ENCODE results near the gene VWF. TPM values are rescaled to one million over a fixed set of nuclear protein-coding genes. Genes with fewer than 3 reads are reported as not detected.

VWF gene
- total RNA-seq, 6 donors from 2014 or later, result 292 to 543 (median 360) TPM

DNA sequence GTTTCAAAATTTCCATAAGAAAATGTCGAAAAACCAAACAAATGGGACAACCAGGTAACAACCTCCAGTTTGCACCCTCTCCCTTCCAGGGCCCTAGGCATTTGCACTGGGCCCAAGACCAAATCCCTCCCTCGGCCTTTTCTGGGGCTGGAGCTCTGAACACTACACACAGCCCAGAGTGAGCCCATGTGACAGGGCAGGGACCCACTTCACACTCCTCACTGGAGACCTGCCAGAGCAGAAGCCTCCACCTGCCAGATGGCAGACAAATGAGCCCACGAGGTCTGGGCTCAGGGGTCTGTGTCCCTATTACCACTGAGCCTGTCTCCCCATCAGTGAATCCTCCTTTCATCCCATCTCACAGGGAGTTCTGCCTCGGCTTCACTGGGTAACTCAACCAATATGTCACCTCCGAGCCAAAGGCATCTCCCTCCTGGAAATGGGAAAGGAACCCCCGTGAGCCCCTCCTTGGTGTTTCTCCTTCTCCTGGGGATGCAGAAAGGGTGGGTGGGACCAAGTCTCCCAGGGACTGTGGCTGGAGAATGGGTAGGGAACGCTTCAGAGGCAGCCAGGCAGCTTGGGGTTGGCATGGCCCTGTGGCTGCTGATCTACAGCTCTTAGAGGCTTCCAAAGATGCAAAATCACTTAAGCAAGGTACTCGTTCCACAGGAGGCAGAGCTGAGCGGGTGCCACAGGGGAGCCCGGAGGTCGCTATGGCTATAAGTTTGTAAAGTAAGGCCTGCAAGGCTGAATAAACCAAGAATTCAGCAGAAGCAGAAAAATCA, 10.6 kb downstream of the VWF start:
- peaks cover 5 to 24% (median 10%) of the 10 kb centered on the region in 4 donors for H3K4me1 ChIP-seq
- no peaks in the 10 kb centered on the region for H3K27me3 ChIP-seq
- no peak for DNase-seq
- WGBS, 2 donors, result 79% methylated on average over 9 to 11 of the region's 11 CpGs
- no peaks in the 10 kb centered on the region for H3K9me3 ChIP-seq
- ATAC-seq (ENCODE audit: low FRiP score in 2 of 2), result no peak
- peaks cover 0 to 15% (median 0%) of the 10 kb centered on the region in 4 donors for H3K36me3 ChIP-seq
- peak overlapping the region; percentile 62 to 88 (median 82) for H3K27ac ChIP-seq
- H3K4me3 ChIP-seq, result no peak overlapping the region
- no peak for TF ChIP-seq CTCF (IDR thresholded peaks at IDR 0.05)
- no peak for TF ChIP-seq EP300 (IDR thresholded peaks at IDR 0.05)

- peaks cover 5 to 24% (median 10%) of the 10 kb centered on the region in 4 donors for H3K4me1 ChIP-seq
- DNase-seq (no peak), ATAC-seq (ENCODE audit: low FRiP score in 2 of 2) (no peak)
- H3K9me3 ChIP-seq, result no peaks in the 10 kb centered on the region
- TF ChIP-seq CTCF (IDR thresholded peaks at IDR 0.05), result no peak
- no peak for TF ChIP-seq POLR2A (IDR thresholded peaks at IDR 0.05)
- TF ChIP-seq POLR2AphosphoS5 (IDR thresholded peaks at IDR 0.05), result no peak
- TF ChIP-seq EP300 (IDR thresholded peaks at IDR 0.05), result no peak
- H3K27me3 ChIP-seq, result no peaks in the 10 kb centered on the region
- H3K27ac ChIP-seq, result peak overlapping the region in 3 of 4 donors; percentile 5 to 66 (median 63)
- H3K36me3 ChIP-seq, result peaks cover 0 to 15% (median 0%) of the 10 kb centered on the region in 4 donors
- H3K4me3 ChIP-seq, result no peak overlapping the region
- WGBS, 2 donors, result 34 to 48% methylated on average over 5 of the region's 5 CpGs
Measured at GRCh38 chr12:6112004-6112403, 12.5 kb downstream of the VWF start.

GRCh38 chr12:6110006-6110405, 14.5 kb downstream of the VWF start:
- 89 to 97% methylated on average over 4 of the region's 4 CpGs for WGBS, 2 donors
- no peak for ATAC-seq (ENCODE audit: low FRiP score in 2 of 2)
- Histone ChIP-seq H3K4me3 (no peak overlapping the region), H3K27ac (peak overlapping the region in 2 of 4 donors; percentile 8 to 13), H3K4me1 (peaks cover 0 to 19% (median 8%) of the 10 kb centered on the region in 4 donors), H3K9me3 (no peaks in the 10 kb centered on the region), H3K27me3 (no peaks in the 10 kb centered on the region), H3K36me3 (peaks cover 0 to 17% (median 0%) of the 10 kb centered on the region in 4 donors)
- DNase-seq, result no peak
- TF ChIP-seq POLR2AphosphoS5 (IDR thresholded peaks at IDR 0.05), result no peak
- TF ChIP-seq EP300 (IDR thresholded peaks at IDR 0.05), result no peak
- no peak for TF ChIP-seq CTCF (IDR thresholded peaks at IDR 0.05)
- TF ChIP-seq POLR2A (IDR thresholded peaks at IDR 0.05), result no peak

DNA sequence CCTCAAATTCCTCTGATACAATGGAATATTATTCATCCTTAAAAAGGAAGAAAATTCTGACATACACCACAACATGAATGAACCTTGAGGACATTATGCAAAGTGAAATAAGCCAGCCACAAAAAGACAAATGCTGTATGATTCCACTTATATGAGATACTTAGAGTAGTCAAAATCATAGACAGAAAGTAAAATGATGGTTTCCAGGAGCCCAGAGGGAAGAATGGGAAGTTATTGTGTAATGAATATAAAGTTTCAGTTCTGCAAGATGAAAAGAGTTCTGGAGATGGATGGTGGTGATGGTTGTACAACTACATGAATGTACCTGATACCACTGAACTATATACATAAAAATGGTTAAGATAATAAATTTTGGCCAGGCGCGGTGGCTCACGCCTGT, 18.3 kb downstream of the VWF start:
- H3K4me3 ChIP-seq, result no peak overlapping the region
- H3K36me3 ChIP-seq, result peaks cover 0 to 29% (median 0%) of the 10 kb centered on the region in 4 donors
- WGBS, 2 donors, result 93 to 97% methylated on average over 3 of the region's 3 CpGs
- no peak for ATAC-seq (ENCODE audit: low FRiP score in 2 of 2)
- H3K27me3 ChIP-seq, result no peaks in the 10 kb centered on the region
- peaks cover 0 to 2% (median 0%) of the 10 kb centered on the region in 4 donors for H3K4me1 ChIP-seq
- TF ChIP-seq POLR2AphosphoS5 (IDR thresholded peaks at IDR 0.05) (no peak), POLR2A (IDR thresholded peaks at IDR 0.05) (no peak), CTCF (IDR thresholded peaks at IDR 0.05) (no peak), EP300 (IDR thresholded peaks at IDR 0.05) (no peak)
- no peak for DNase-seq
- no peaks in the 10 kb centered on the region for H3K9me3 ChIP-seq
- no peak overlapping the region for H3K27ac ChIP-seq

DNA sequence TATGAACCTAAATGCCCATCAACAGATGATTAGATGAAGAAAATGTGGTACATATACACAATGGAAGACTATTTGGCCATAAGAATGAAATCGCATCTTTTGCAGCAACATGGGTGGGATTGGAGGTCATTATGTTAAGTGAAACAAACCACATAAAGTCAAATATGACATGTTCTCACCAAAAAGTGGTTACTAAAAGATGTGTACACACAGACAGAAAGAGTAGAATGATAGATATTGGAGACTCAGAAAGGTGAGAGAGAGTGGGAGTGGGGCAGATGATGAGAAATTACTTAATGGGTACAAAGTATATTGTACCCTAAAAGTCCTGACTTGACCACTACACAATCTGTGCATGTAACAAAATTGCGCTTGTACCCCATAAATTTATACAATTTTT, 19.6 kb downstream of the VWF start:
- Histone ChIP-seq H3K27me3 (no peaks in the 10 kb centered on the region), H3K9me3 (no peaks in the 10 kb centered on the region)
- WGBS, 2 donors, result 90 to 91% methylated on average over 2 of the region's 2 CpGs

More for the DNA sequence above, 19.6 kb downstream of the VWF start:
- no peak for ATAC-seq (ENCODE audit: low FRiP score in 2 of 2)
- Histone ChIP-seq H3K4me3 (no peak overlapping the region), H3K36me3 (peaks cover 0 to 21% (median 0%) of the 10 kb centered on the region in 4 donors), H3K4me1 (no peaks in the 10 kb centered on the region), H3K27ac (no peak overlapping the region)
- DNase-seq, result no peak
- TF ChIP-seq POLR2A (IDR thresholded peaks at IDR 0.05) (no peak), POLR2AphosphoS5 (IDR thresholded peaks at IDR 0.05) (no peak), EP300 (IDR thresholded peaks at IDR 0.05) (no peak), CTCF (IDR thresholded peaks at IDR 0.05) (no peak)

All from upper lobe of left lung (tissue), 6 donors.